RPMI8226 (cell line): ENCODE results near the gene SYT7.

Source experiments
- DNase-seq: peaks from one replicate; pipeline ENCODE4 v3.0.0-alpha.2; 2015

SYT7 gene

GRCh38 chr11:61511383-61511782 lies 69.5 kb downstream of the SYT7 start:
- peak; percentile 48 for DNase-seq

DNA sequence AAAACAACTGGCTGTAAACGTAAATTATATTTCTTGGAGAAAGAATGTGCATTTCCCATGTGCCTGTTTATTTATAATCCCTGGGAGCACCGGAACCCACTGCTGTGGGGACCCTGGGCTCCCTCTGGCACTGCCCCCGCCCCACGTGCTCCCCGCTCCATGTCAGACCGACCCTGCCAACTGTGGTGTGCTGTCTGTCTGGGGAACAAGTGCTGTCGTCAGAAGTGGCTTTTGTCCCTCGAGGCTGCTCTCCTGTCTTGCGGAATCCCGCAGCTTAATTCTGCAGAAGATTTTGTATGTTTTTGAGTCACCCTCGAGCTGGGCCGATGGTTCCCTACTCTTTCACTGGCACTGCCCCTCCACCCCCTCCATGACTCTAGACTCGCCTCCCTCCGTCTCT lies 69.9 kb downstream of the SYT7 start:
- DNase-seq = no peak

GRCh38 chr11:61510166-61510919 lies 70.5 kb downstream of the SYT7 start:
- DNase-seq = no peak

- DNase-seq = peak; percentile 96
Observed at GRCh38 chr11:61509043-61510029, 71.5 kb downstream of the SYT7 start.

GRCh38 chr11:61507962-61508861 lies 72.7 kb downstream of the SYT7 start, which contains the start of gene LRRC10B:
Gene LRRC10B (plus strand): TSS chr11:61508749. CDS start chr11:61508999, 250 bp downstream.
- DNase-seq = peak; percentile 75

GRCh38 chr11:61507012-61507768 lies 73.7 kb downstream of the SYT7 start:
- DNase-seq = no peak

GRCh38 chr11:61505640-61506155 lies 75.2 kb downstream of the SYT7 start:
- no peak for DNase-seq

- DNase-seq = no peak
Observed at GRCh38 chr11:61505106-61505505, 75.8 kb downstream of the SYT7 start.

- peak; percentile 48 for DNase-seq
Observed at GRCh38 chr11:61503135-61503770, 77.6 kb downstream of the SYT7 start.

DNA sequence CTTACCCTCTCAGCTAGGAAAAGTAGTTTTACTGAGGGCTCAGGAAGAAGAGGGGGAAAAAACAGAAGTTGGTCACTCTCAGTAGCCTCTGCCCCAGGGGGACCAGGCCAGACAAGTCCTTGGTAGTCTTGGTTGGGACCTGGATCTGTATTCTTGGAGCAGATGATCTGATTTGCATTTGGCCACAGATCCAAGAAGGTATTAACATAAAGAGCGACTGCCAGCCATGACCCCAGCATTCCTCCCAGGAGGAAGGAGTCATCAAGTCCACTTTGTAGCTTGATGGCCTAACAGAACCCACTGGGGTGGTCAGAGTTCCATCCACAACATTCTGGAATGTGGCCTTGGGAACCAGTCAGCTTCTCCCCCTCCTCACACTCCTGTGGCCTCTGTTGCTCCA lies 78.4 kb downstream of the SYT7 start:
- DNase-seq = no peak

- no peak for DNase-seq
Observed at GRCh38 chr11:61499816-61500491, 80.9 kb downstream of the SYT7 start.

- peak; percentile 75 for DNase-seq
Observed at GRCh38 chr11:61498767-61499341, 82.0 kb downstream of the SYT7 start.

GRCh38 chr11:61497876-61498275 lies 83.0 kb downstream of the SYT7 start:
- no peak for DNase-seq

- no peak for DNase-seq
Observed at GRCh38 chr11:61497473-61497872, 83.4 kb downstream of the SYT7 start.

- DNase-seq = no peak
Observed at GRCh38 chr11:61496602-61497400, 84.1 kb downstream of the SYT7 start.

GRCh38 chr11:61495801-61496601 lies 84.9 kb downstream of the SYT7 start:
- peak; percentile 66 for DNase-seq

GRCh38 chr11:61494381-61494961 lies 86.4 kb downstream of the SYT7 start:
- DNase-seq = peak; percentile 82
